Psoas muscle (tissue), 8 donors: ENCODE results near the gene CCDC157. TPM values are rescaled to one million over a fixed set of nuclear protein-coding genes. Genes with fewer than 3 reads are reported as not detected.

Experiments
- ATAC-seq, 4 donors: fragments of 200-7000 bp; cut with Tn5 transposase; one replicate each; pipeline ENCODE4 v1.9.1; 2020; ENCODE audit warnings: moderate library complexity in 3 of 4, mild to moderate bottlenecking in 2 of 4
- DNase-seq, 2 donors: peaks; one replicate each; pipeline ENCODE4 v3.0.0-alpha.2; 2020
- H3K27ac ChIP-seq: fragments of 200-600 bp; one replicate; pipeline ENCODE4 v1.8.0; 2022
- H3K27me3 ChIP-seq, 3 donors: fragments of 200-600 bp in 1 of 3; one replicate each; pipeline versions ENCODE4 v1.6.1 to v1.8.0; 2013 to 2022; ENCODE audit warnings: low read length in 2 of 3, mild to moderate bottlenecking in 2 of 3, moderate library complexity in 1 of 3; ENCODE audit not compliant: insufficient read depth in 3 of 3
- H3K36me3 ChIP-seq, 2 donors: fragments of 200-600 bp in 1 of 2; one replicate each; pipeline versions ENCODE4 v1.6.1 to v1.8.0; 2013 to 2022; ENCODE audit warnings: low read depth in 1 of 2, mild to moderate bottlenecking in 1 of 2, moderate library complexity in 1 of 2; ENCODE audit not compliant: insufficient read depth in 1 of 2
- H3K4me1 ChIP-seq: fragments of 200-600 bp; one replicate; pipeline ENCODE4 v1.8.0; 2022
- H3K4me3 ChIP-seq: fragments of 200-600 bp; one replicate; pipeline ENCODE4 v1.8.0; 2022; ENCODE audit warnings: mild to moderate bottlenecking
- H3K9me3 ChIP-seq: fragments of 200-600 bp; one replicate; pipeline ENCODE4 v1.8.0; 2022
- CTCF ChIP-seq: fragments of 200-600 bp; IDR thresholded peaks from one replicate; pipeline ENCODE4 v1.8.0; 2022; ENCODE audit warnings: antibody characterized with exemption
- WGBS, 3 donors: extraction: QIAGEN DNeasy Blood & Tissue Kit; methylation state at CpG; one replicate each; pipeline versions ENCODE4 v1.1.6 to v1.1.7; 2013; 5-methylcytosine and 5-hydroxymethylcytosine counted together
- intact Hi-C, 2 donors: fragments of 100-400 bp; cut with DNase I; formaldehyde crosslinking; loops; one replicate each; pipeline versions ENCODE4 v1.11.0 to v1.14.2; 2022
- polyA plus RNA-seq, 3 donors: library from polyadenylated mRNA; stranded (reverse); fragments of 200-250 nt; gene quantifications; one replicate each; pipeline ENCODE4 v1.2.3, GENCODE V29; 2013
- total RNA-seq, 4 donors: library from RNA; stranded (reverse); fragmentation: NEBNext Ultra II Directional in 2 of 4; extraction: Animal tissue kit (Norgen Biotek cat#: 25700) in 2 of 4; gene quantifications; one replicate each; pipeline versions ENCODE4 v1.2.1 to v1.2.4, GENCODE V29; 2021 to 2023
- donor health status: healthy with polysubstance abuse.
- donor health status: DM: no; HTN: no; CAD: no; lungs with moderate emphysema.
- donor health status: Bipolar disorder and iron deficiency.
- donor health status: healthy.
- donor health status: DM: yes; HTN: yes; CAD: no.
- donor health status: DM: no; HTN: no; CAD: no.
- donor health status: DM: no; HTN: no; CAD: no.
- donor health status: DM: yes; HTN: yes; CAD: no.

The CCDC157 gene
- total and polyA plus RNA-seq, 7 donors: 0.17 to 2.6 (median 0.88) TPM

- Histone ChIP-seq H3K4me1 (peaks cover 23% of the 10 kb centered on the region), H3K27me3 (no peaks in the 10 kb centered on the region), H3K36me3 (no peaks in the 10 kb centered on the region), H3K4me3 (peak overlapping the region; percentile 88), H3K27ac (no peak overlapping the region), H3K9me3 (no peaks in the 10 kb centered on the region)
- TF ChIP-seq CTCF: no peak
- ATAC-seq (no peak), DNase-seq (peak; percentile 28 to 38)
- intact Hi-C loops: loop anchor here in 1 of 2 donors (5.0 kb wide), 1 partner anchor 33 kb away; no protein-coding TSS in a partner anchor
- WGBS, 3 donors: 64 to 76% (median 64%) methylated on average over 5 of the region's 5 CpGs
Measured at GRCh38 chr22:30325065-30325720, 31.6 kb upstream of the CCDC157 start.

- H3K4me3 ChIP-seq: peak overlapping the region; percentile 88
- no peaks in the 10 kb centered on the region for H3K27me3 ChIP-seq
- ATAC-seq (no peak), DNase-seq (no peak)
- WGBS, 3 donors: 45 to 49% (median 47%) methylated on average over 14 of the region's 14 CpGs
- H3K36me3 ChIP-seq: peaks cover 0 to 6% of the 10 kb centered on the region in 2 donors
- H3K9me3 ChIP-seq: no peaks in the 10 kb centered on the region
- intact Hi-C loops: loop anchor here in 1 of 2 donors (5.0 kb wide), 1 partner anchor 33 kb away; no protein-coding TSS in a partner anchor
- H3K4me1 ChIP-seq: peaks cover 23% of the 10 kb centered on the region
- no peak overlapping the region for H3K27ac ChIP-seq
- TF ChIP-seq CTCF: no peak
Measured at GRCh38 chr22:30325724-30326254, 31.0 kb upstream of the CCDC157 start.

GRCh38 chr22:30326255-30326705 lies 30.5 kb upstream of the CCDC157 start:
- peak overlapping the region; percentile 88 for H3K4me3 ChIP-seq
- H3K36me3 ChIP-seq: peaks cover 0 to 11% of the 10 kb centered on the region in 2 donors
- ATAC-seq (peak; percentile 26 to 44 (median 33)), DNase-seq (peak; percentile 38 to 60)
- TF ChIP-seq CTCF: no peak
- intact Hi-C loops: loop anchor here in 1 of 2 donors (5.0 kb wide), 1 partner anchor 34 kb away; no protein-coding TSS in a partner anchor
- no peaks in the 10 kb centered on the region for H3K27me3 ChIP-seq
- peak overlapping the region; percentile 54 for H3K27ac ChIP-seq
- no peaks in the 10 kb centered on the region for H3K9me3 ChIP-seq
- WGBS, 3 donors: 1 to 3% (median 1%) methylated on average over 13 to 34 of the region's 34 CpGs
- H3K4me1 ChIP-seq: peaks cover 23% of the 10 kb centered on the region

- intact Hi-C loops: loop anchor here in 1 of 2 donors (5.0 kb wide), 1 partner anchor 35 kb away; no protein-coding TSS in a partner anchor
- no peak for TF ChIP-seq CTCF
- DNase-seq: peak; percentile 90 to 93
- 2 to 3% (median 2%) methylated on average over 42 to 69 of the region's 69 CpGs for WGBS, 3 donors
- Histone ChIP-seq H3K4me3 (peak within 1 kb of the TSS; percentile 88), H3K9me3 (no peaks in the 10 kb centered on the region), H3K27ac (peak within 1 kb of the TSS; percentile 54), H3K4me1 (peaks cover 23% of the 10 kb centered on the region), H3K36me3 (peaks cover 0 to 16% of the 10 kb centered on the region in 2 donors), H3K27me3 (no peaks in the 10 kb centered on the region)
- ATAC-seq: peak; percentile 95 to 98 (median 96)
Measured at GRCh38 chr22:30326706-30327362, 30.0 kb upstream of the CCDC157 start, which contains the start of gene TBC1D10A. Gene TBC1D10A, minus strand, starts transcription at chr22:30326941. Its CDS starts 60 bp downstream, at chr22:30326881.
